Loucy (cell line): ENCODE data around the gene SLC26A11.

Source experiments
- CTCF ChIP-seq: fragments of 200-600 bp; sonication (generic); conservative IDR thresholded peaks from 2 replicates; pipeline ENCODE4 v1.5.1; 2014; ENCODE audit warnings: mild to moderate bottlenecking, antibody characterized with exemption, low read length
- EZH2phosphoT487 ChIP-seq: fragments of 200-600 bp; IDR thresholded peaks from 2 replicates; pipeline ENCODE4 v1.6.1; 2018; ENCODE audit warnings: antibody characterized with exemption, mild to moderate bottlenecking, moderate library complexity, borderline replicate concordance

DNA sequence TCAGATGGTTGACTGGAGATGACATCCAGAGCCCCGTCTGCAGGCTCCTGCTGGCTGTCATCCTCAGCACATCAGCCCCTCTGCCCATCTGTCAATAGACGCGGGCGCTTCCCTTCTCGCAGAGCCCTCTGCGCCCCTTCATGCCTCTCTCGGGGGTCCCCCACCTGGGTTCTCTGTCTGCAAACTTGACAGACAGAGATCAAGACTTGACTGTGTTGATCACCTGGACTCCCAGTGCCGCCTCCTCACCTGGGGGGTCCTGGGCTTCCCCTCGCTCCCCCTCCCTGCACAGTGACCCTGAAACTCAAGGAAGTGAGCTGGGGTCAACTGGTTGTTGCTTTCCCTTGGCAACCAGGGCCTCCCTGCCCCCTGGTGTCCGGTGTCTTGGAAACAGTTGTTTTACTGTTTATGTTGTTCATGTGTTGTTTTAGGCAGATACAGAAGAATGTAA, 72.3 kb downstream of the SLC26A11 start:
- TF ChIP-seq CTCF (no peak), EZH2phosphoT487 (no peak)
